Measurements from ENCODE around the gene TCEA2. TPM values are rescaled to one million over a fixed set of nuclear protein-coding genes. Genes with fewer than 3 reads are reported as not detected.

The TCEA2 gene
- total and polyA plus RNA-seq, 9 of the 15 experiments (the other 6 are each of a cell fraction or from before 2014, with no cell fraction given) = 1.4 to 28.7 (median 5.4) TPM

GRCh38 chr20:64070244-64070993, 7.4 kb downstream of the TCEA2 start:
- intact Hi-C loops (cut with micrococcal nuclease) = no loop called here
- H3K36me3 ChIP-seq (ENCODE audit: control insufficient read depth, insufficient read depth, low read length) = peaks cover 8% of the 10 kb centered on the region; the same call in 1 of the 3 replicates
- TF ChIP-seq, protein P1, sequence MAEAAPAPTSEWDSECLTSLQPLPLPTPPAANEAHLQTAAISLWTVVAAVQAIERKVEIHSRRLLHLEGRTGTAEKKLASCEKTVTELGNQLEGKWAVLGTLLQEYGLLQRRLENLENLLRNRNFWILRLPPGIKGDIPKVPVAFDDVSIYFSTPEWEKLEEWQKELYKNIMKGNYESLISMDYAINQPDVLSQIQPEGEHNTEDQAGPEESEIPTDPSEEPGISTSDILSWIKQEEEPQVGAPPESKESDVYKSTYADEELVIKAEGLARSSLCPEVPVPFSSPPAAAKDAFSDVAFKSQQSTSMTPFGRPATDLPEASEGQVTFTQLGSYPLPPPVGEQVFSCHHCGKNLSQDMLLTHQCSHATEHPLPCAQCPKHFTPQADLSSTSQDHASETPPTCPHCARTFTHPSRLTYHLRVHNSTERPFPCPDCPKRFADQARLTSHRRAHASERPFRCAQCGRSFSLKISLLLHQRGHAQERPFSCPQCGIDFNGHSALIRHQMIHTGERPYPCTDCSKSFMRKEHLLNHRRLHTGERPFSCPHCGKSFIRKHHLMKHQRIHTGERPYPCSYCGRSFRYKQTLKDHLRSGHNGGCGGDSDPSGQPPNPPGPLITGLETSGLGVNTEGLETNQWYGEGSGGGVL (CRISPR knock-in tag; IDR thresholded peaks at IDR 0.05) = no peak
- TF ChIP-seq RBFOX2 (IDR thresholded peaks at IDR 0.05; ENCODE audit: low read depth, low read length) (peak; percentile 6; the same call in 1 of the 2 replicates), POLR2G (IDR thresholded peaks at IDR 0.05; ENCODE audit: low read depth, low read length) (peak; percentile 53)

More at GRCh38 chr20:64070244-64070993, 7.4 kb downstream of the TCEA2 start:
- Histone ChIP-seq H4K20me1 (replicated peaks; ENCODE audit: control insufficient read depth, insufficient read depth, low read length) (no peaks in the 10 kb centered on the region), H3K4me1 (replicated peaks in 1 of 2; ENCODE audit: control insufficient read depth in 2 of 2, insufficient read depth in 2 of 2, low read length in 2 of 2) (peaks cover 13 to 86% of the 10 kb centered on the region in 2 experiments), H3K27ac (ENCODE audit: extremely low read depth, low read depth, low read length) (no peak overlapping the region), H3K79me2 (ENCODE audit: control insufficient read depth, insufficient read depth, low read length) (no peaks in the 10 kb centered on the region), H3K4me3 (no peak overlapping the region), H3K4me2 (ENCODE audit: insufficient read depth, low read length) (no peak overlapping the region), H3K9me1 (ENCODE audit: control insufficient read depth, insufficient read depth, low read length) (peaks cover 3% of the 10 kb centered on the region), H3K9ac (ENCODE audit: insufficient read depth in 1 of 2, low read depth in 2 of 2, low read length in 2 of 2) (no peak overlapping the region; a peak in 1 of 4 replicates), H3K27me3 (ENCODE audit: control insufficient read depth in 2 of 2, insufficient read depth in 2 of 2, low read length in 2 of 2) (no peaks in the 10 kb centered on the region), H2AFZ (ENCODE audit: low read depth, low read length) (no peak overlapping the region), H3K9me3 (replicated peaks; ENCODE audit: control insufficient read depth, insufficient read depth, low read depth, low read length) (no peaks in the 10 kb centered on the region)
- FAIRE-seq (no peak), ATAC-seq (no peak), DNase-seq (ENCODE audit: extremely low read depth in 1 of 4, low spot score in 3 of 4) (no peak)
- no TSS peak for BruUV-seq (replicated peaks)
- in situ Hi-C loops (cut with MboI) = no loop called here
- WGBS (ENCODE audit: insufficient coverage, low coverage, missing lambda C conversion rate) = 68% methylated on average over 19 of the region's 31 CpGs
- ChIA-PET POLR2A (interaction anchor here (0.6 kb wide), 1 partner anchor 10 kb away, joined by 3 read pairs; no protein-coding TSS in a partner anchor), CTCF (ENCODE audit: low intra/inter-chr PET ratio) (no interaction called here)
